Large intestine (tissue), 3 donors: ENCODE results near the gene CHP2. TPM values are rescaled to one million over a fixed set of nuclear protein-coding genes. Genes with fewer than 3 reads are reported as not detected.

Source experiments
- DNase-seq, 2 donors: peaks; one replicate each; pipeline versions ENCODE4 v3.0.0 to v3.0.0-alpha.2; 2013
- H3K27ac ChIP-seq: one replicate; pipeline ENCODE4 v1.5.1; 2013; ENCODE audit warnings: low read length
- H3K27me3 ChIP-seq: 2 replicates; pipeline ENCODE4 v1.6.1; 2013; ENCODE audit warnings: low read length; ENCODE audit not compliant: control insufficient read depth, insufficient read depth
- H3K36me3 ChIP-seq: 2 replicates; pipeline ENCODE4 v1.6.1; 2013; ENCODE audit warnings: low read length; ENCODE audit not compliant: control insufficient read depth, insufficient read depth
- H3K4me1 ChIP-seq: one replicate; pipeline ENCODE4 v1.6.1; 2013; ENCODE audit warnings: low read length; ENCODE audit not compliant: control insufficient read depth, insufficient read depth
- H3K4me3 ChIP-seq: one replicate; pipeline ENCODE4 v1.5.1; 2013; ENCODE audit warnings: low read length
- H3K9me3 ChIP-seq: one replicate; pipeline ENCODE4 v1.6.1; 2013; ENCODE audit warnings: mild to moderate bottlenecking, low read depth, low read length, moderate library complexity; ENCODE audit not compliant: control insufficient read depth
- WGBS: methylation state at CpG from one replicate; pipeline ENCODE4 v1.1.5; 2013; ENCODE audit warnings: low lambda C conversion rate; ENCODE audit not compliant: insufficient coverage; 5-methylcytosine and 5-hydroxymethylcytosine counted together
- polyA plus RNA-seq: library from polyadenylated mRNA; unstranded; fragments of 120-200 nt; gene quantifications from one replicate; pipeline ENCODE4 v1.2.1, GENCODE V29; 2013

Gene CHP2
- polyA plus RNA-seq, 1 donor, result 195 TPM

GRCh38 chr16:23801378-23801777, 46.6 kb downstream of the CHP2 start:
- Histone ChIP-seq H3K36me3 (no peaks in the 10 kb centered on the region), H3K27ac (no peak overlapping the region), H3K27me3 (no peaks in the 10 kb centered on the region), H3K9me3 (no peaks in the 10 kb centered on the region), H3K4me3 (no peak overlapping the region), H3K4me1 (peaks cover 2% of the 10 kb centered on the region)
- peak; percentile 47 to 61 for DNase-seq
- WGBS, result no CpG with 5 or more reads among the region's 5 CpGs

GRCh38 chr16:23802776-23803175, 48.0 kb downstream of the CHP2 start:
- Histone ChIP-seq H3K36me3 (no peaks in the 10 kb centered on the region), H3K9me3 (no peaks in the 10 kb centered on the region), H3K4me3 (no peak overlapping the region), H3K27ac (no peak overlapping the region), H3K4me1 (no peaks in the 10 kb centered on the region), H3K27me3 (no peaks in the 10 kb centered on the region)
- DNase-seq, result no peak
- no CpG with 5 or more reads among the region's 2 CpGs for WGBS

GRCh38 chr16:23803591-23804123, 48.8 kb downstream of the CHP2 start:
- Histone ChIP-seq H3K9me3 (no peaks in the 10 kb centered on the region), H3K4me1 (no peaks in the 10 kb centered on the region), H3K27ac (no peak overlapping the region), H3K36me3 (no peaks in the 10 kb centered on the region), H3K4me3 (no peak overlapping the region), H3K27me3 (no peaks in the 10 kb centered on the region)
- 38% methylated on average over 2 of the region's 9 CpGs for WGBS
- peak; percentile 14 to 48 for DNase-seq

- no peaks in the 10 kb centered on the region for H3K9me3 ChIP-seq
- no peak overlapping the region for H3K27ac ChIP-seq
- no peaks in the 10 kb centered on the region for H3K36me3 ChIP-seq
- 60% methylated on average over 1 of the region's 1 CpG for WGBS
- no peak overlapping the region for H3K4me3 ChIP-seq
- H3K27me3 ChIP-seq, result peaks cover 8% of the 10 kb centered on the region
- no peaks in the 10 kb centered on the region for H3K4me1 ChIP-seq
- no peak for DNase-seq
Measured at GRCh38 chr16:23807028-23807427, 52.2 kb downstream of the CHP2 start.

Other genes starting within 250 kb of the CHP2 start
- gene GGA2, start 244.5 kb upstream of the CHP2 start, polyA plus RNA-seq, result 88.5 TPM
- gene EARS2, start 197.7 kb upstream of the CHP2 start, polyA plus RNA-seq, result 23.0 TPM
- 44.3 TPM for gene UBFD1, start 197.3 kb upstream of the CHP2 start, polyA plus RNA-seq
- 117 TPM for gene NDUFAB1, start 158.7 kb upstream of the CHP2 start, polyA plus RNA-seq
- gene PALB2, start 113.7 kb upstream of the CHP2 start, polyA plus RNA-seq, result 17.3 TPM
- 54.0 TPM for gene DCTN5, start 113.6 kb upstream of the CHP2 start, polyA plus RNA-seq
- gene PLK1, start 76.1 kb upstream of the CHP2 start, polyA plus RNA-seq, result 13.0 TPM
- gene ERN2, start 41.8 kb upstream of the CHP2 start, polyA plus RNA-seq, result 17.6 TPM
- 3.1 TPM for gene PRKCB, start 81.0 kb downstream of the CHP2 start, polyA plus RNA-seq